H1 (cell line): ENCODE data around the gene MCC. TPM values are rescaled to one million over a fixed set of nuclear protein-coding genes. Genes with fewer than 3 reads are reported as not detected.

ENCODE experiments used
- SUZ12 ChIP-seq: fragments of 200-600 bp; sonication (generic); IDR thresholded peaks from 2 replicates; pipeline ENCODE4 v1.6.1; 2012; ENCODE audit warnings: mild to moderate bottlenecking, inconsistent platforms, low read length, moderate library complexity, mixed read lengths
- polyA plus RNA-seq, 7 experiments: library from polyadenylated mRNA; depleted of rRNA in 3 of 7; stranded (reverse) in 5 of 7; unstranded in 2 of 7; fragments of >200 nt in 5 of 7; fragments of 200-250 nt in 2 of 7; gene quantifications; 1 replicate in 5 of 7; 2 replicates in 1 of 7; 4 replicates in 1 of 7; pipeline versions ENCODE4 v1.2.1 to v1.2.3, GENCODE V29; 2011 to 2013; ENCODE audit warnings: missing spikeins in 2 of 7, mixed read lengths in 2 of 7
- total RNA-seq: library from RNA; stranded (reverse); fragmentation: NEBNext Ultra II Directional; extraction: Animal tissue kit (Norgen Biotek cat#: 25700); gene quantifications from 2 replicates; pipeline ENCODE4 v1.2.1, GENCODE V29; 2021
- TF ChIP-seq, protein P1 (sequence below): IDR thresholded peaks from 2 replicates; pipeline ENCODE4 v1.6.1; 2011; ENCODE audit warnings: low read length, improper control_type of control experiment

Gene MCC
- total and polyA plus RNA-seq, 2 of the 8 experiments (the other 6 are each of a cell fraction or from before 2014, with no cell fraction given), result 2.6 to 18.3 TPM

DNA sequence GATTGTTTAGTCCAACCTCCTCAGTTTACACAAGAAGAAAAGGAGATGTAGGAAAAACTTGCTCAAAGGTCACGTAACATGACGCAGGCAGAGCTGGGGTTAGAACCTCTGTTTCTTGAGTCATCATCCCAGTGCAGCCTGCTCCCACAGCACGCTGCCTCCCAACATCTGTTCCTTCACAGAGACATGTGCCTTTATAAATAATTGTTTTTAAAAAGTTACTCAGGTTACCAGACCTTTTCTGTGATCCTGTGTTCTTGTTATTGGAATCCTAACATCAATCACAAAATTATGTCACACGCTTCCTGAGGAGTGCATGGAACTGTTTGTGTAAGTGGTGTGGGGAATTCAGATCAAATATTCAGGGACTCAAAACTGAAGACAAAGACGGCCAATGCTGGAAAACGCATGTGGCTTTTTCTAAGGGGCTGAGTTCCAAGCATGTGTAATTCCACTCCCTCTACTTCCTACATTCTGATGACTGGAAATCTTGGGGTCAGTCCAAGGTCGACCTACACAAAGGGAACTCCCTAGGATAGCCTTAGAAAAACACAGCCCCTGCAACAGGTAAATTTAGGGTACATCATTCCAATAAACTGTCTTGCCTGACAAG is 237.8 kb downstream of the MCC start (continued):
- TF ChIP-seq, protein P1, sequence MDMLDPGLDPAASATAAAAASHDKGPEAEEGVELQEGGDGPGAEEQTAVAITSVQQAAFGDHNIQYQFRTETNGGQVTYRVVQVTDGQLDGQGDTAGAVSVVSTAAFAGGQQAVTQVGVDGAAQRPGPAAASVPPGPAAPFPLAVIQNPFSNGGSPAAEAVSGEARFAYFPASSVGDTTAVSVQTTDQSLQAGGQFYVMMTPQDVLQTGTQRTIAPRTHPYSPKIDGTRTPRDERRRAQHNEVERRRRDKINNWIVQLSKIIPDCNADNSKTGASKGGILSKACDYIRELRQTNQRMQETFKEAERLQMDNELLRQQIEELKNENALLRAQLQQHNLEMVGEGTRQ, result no peak
- no peak for TF ChIP-seq SUZ12
